ENCODE data around the gene TWIST2.

Gene TWIST2

DNA sequence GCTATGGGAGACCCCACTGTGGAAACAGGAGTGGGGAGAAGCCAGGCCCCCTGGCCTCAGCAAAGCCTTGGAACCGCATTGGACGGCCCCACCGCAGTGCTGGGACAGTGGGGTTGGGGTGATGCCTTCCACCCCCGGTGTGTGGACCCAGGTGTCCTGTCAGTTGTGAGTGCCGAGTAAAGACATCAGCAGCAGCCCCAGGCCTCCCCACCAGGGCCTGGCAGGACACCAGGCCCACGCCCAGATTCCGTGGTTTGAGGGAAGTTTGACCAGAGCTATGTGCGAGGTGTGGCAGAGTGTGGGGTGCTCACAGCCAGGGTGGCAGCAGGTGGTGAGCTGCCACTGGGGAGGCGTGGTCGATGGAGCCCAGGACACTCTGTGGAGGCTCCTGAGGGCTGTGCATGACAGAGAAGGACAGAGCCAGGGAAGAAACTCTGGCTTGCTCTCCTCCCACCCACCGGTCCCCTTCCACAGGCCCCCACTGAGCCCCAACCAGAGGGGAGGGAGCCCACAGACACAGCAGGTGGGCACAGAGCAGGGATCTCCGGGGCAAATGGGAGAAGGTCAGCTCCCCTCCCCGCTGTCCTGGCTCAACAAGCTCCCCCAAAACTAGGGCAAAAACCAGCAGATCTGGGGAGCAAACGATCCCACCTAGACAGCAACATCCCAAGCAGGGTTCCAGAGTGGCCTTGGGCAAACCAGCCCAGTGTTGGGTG is 69.1 kb downstream of the TWIST2 start:
- no peak for DNase-seq (ENCODE audit: low read depth in 2 of 2)

- DNase-seq (ENCODE audit: low read depth in 2 of 2), result no peak
These were observed 71.4 kb downstream of the TWIST2 start for GRCh38 chr2:238919307-238919706.

GRCh38 chr2:238920053-238920452 is 72.2 kb downstream of the TWIST2 start:
- DNase-seq (ENCODE audit: low read depth in 2 of 2), result no peak

- DNase-seq (ENCODE audit: low read depth in 2 of 2), result no peak
These were observed 72.7 kb downstream of the TWIST2 start for GRCh38 chr2:238920601-238921001.

DNA sequence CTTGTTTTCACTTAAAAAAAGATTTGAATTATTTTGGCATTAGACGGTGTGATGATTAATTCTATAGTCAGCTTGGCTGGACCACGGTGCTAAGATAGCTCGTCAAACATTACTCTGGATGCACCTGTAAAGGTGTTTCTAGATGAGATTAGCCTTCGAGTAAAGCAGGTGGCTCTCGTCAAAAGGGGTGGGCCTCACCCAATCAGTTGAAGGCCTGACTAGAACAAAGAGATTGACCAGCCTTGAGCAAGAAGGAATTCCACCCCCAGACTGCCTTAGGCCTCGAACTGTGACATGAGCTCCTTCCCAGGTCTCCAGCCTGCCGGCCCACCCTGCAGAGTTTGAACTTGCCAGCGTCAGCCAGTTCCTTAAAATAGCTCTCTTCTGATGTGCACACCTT is 73.4 kb downstream of the TWIST2 start:
- DNase-seq (ENCODE audit: low read depth in 2 of 2), result no peak

DNA sequence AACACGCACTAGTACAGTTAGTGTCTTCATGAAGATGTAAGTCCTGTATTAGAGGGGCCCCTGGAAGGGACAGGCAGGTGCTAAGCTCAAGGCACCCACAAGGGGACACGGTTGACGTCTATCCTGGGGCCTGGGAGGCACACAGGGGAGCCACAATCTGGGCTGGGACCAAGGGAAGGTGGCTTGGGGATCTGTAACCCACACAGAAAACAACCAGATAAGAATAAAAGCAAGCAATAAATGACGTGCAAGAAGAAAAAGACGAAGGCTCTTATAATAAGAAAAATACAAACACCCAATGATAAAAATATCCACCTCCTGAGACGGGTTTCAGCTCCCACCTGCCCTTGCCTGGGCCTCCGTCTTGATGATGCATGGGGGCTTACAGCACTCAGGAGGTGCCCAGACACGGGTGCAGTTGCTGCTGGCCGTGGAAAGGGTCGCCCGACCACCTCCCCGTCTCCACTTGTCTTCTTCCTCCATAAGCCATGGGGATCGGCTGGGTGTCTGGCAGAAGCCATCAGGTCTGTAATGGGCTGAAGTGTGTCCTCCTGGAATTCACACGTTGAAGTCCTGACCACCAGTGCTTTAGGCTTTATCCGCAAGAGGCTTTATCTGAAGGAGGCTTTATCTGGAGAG is 73.9 kb downstream of the TWIST2 start:
- no peak for DNase-seq (ENCODE audit: low read depth in 2 of 2)

DNA sequence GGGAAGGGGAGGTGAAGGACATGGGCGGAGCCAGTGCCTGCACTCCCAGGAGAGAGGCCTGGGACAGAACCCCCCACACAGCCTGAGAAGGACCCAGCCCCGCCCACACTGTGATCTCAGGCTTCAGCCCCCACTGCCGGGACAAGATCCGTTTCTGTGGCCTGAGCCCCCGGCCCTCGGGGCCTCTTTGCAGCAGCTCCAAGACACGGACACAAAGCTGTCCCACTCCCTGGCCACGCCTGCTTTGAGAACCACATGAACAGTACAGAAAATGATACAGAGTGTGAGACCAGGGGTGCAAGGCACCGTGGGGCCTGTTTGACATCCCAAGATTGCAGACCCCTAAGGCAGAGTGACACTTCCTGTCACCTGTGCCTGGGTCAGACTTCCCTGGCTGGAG is 74.5 kb downstream of the TWIST2 start:
- DNase-seq (ENCODE audit: low read depth in 2 of 2), result no peak

DNA sequence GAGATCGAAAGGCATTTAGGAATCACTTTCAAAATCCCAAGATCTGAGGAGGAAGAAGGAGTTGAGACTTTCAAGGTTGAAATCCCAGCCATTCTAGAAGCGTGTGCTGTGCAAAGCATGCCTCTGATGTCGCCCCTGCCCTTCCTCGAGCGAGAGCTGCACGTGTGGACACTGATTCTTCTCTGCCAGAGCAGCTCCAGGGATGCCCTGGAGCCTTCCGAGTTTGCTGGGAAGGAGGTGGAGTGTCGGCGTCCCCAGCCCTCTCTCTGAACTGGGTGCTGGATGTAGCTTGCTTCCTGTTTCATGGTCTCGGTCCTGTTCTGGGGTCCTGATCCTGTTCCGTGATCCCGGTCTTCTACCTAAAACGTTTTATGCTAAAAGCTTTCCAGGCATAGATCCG is 76.1 kb downstream of the TWIST2 start:
- DNase-seq (ENCODE audit: low read depth in 2 of 2), result no peak

DNA sequence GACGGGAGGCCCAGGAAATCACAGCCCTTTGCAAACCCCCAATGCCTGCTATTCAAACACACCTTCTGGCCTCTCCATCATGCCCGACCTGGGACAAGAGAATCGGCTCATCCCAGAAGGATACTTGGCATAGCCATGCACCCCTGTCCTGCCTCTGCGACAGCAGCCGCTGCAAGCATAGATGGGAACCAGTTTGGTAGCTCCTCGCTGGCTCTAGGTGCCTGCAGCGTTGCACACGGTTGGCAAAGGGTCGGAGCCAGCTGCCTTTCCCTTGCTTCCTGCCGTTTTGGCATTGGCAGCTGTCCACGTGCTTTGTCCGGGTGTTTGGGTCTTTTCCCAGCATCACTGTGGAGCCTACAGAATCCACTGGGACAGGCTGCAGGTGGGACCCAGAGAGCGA is 76.9 kb downstream of the TWIST2 start:
- DNase-seq (ENCODE audit: low read depth in 2 of 2), result no peak

- DNase-seq (ENCODE audit: low read depth in 2 of 2), result no peak
These were observed 77.4 kb downstream of the TWIST2 start for GRCh38 chr2:238925281-238925680.

- no peak for DNase-seq (ENCODE audit: low read depth in 2 of 2)
These were observed 78.1 kb downstream of the TWIST2 start for GRCh38 chr2:238925816-238926521.

DNA sequence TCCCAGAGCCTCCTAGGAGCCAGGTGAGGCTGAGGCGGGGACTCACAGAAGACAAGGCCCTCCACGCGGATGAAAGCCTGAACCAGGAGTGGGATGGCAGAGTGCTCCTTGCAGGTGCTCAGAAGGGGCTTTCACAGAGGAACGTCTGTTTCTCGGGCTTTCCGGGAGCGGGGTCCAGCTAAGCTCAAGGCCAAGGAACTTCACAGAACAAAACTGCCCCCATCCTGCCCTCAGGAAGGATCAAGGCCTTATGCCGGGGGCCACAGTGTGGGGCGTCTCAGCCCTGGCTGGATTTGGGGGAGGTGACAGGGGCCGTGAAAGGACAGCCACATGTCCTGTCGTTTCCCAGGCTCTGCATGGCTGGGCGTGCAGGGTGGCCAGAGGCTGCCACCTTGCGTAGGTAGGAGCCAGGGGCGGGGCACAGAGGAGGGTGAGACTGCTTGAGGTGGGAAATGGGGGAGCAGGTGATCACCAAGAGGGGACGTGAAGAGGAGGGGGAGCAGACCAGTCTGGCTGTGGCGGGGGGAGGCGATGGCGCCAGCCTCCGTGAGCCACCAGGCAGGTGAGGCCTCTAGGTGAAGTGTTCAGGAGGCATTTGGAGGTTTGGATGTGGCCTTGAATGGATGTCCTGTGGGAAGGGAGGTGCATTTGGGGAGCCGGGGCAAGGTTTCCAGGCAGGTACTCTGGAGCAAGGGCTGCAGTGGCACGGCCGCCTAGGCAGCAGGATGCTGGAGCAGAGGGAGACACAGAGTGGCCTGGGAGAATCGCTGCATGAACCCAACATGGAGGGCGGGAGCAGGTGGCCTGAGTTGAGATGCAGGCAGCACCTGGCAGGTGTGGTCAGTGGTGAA is 79.1 kb downstream of the TWIST2 start:
- DNase-seq (ENCODE audit: low read depth in 2 of 2), result no peak

- no peak for DNase-seq (ENCODE audit: low read depth in 2 of 2)
These were observed 80.0 kb downstream of the TWIST2 start for GRCh38 chr2:238927746-238928519.

- no peak for DNase-seq (ENCODE audit: low read depth in 2 of 2)
These were observed 80.8 kb downstream of the TWIST2 start for GRCh38 chr2:238928520-238929241.

GRCh38 chr2:238929242-238930081 is 81.6 kb downstream of the TWIST2 start:
- DNase-seq (ENCODE audit: low read depth in 2 of 2), result no peak

DNA sequence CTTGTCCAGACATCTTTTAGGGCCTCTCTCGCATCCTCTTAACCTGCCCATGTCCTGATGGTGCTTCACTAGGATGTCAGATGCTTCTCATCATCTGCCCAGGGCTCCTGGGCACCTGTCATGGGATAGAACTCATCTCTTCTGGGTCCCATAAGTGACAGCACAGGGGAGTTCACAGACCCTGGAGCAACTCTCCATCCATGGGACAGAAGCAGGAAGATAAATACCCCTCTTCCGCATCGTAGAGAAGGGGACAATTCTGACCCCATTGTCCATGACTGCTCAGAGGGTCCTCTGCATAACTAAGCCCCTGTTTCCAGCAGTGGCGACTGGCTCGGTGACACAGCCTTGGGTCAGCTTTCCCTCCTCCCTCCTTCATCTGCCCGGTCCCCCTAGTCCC is 82.3 kb downstream of the TWIST2 start:
- no peak for DNase-seq (ENCODE audit: low read depth in 2 of 2)

DNA sequence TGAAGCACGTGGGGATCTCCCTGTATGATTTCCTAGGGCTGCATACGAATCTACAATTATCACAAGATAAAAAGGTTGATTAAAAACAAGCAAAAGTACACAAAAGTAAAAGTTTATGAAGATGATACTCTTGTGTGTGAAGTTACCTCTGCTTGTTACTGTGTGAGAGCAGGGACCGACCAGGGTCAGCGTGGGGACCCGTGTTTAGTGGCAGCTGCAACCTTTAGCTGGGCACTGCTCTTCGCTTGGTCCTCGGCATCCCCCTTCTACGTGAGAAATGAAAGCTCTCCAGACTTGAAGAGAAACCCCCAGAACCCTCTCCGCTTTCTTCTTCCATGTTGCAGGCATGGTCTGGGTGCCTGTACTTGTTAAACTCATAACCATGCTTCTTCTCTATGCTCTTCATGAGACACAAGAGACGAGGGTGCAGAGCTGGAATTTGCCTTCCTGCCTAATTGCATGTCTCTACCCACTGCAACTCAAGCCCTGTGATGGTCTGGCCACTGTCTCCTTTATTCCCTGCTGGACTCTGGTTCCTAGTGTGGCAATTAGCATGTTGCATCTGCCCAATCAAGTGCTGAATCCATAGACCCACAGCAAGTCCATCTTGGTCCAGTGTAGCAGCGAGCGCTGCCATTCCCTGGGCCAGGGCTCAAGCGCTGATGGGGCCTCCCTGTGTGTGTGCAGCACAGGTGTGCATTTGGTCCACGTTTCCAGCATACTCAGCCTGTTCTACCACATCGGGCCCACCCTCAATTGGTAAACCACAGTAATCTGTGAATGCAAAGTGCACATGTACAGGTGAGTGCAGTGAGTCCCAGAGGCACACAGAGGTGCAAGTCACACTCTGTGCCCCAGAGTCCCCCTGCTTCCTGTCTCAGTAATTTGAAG is 88.5 kb downstream of the TWIST2 start:
- no peak for DNase-seq (ENCODE audit: low read depth in 2 of 2)

DNA sequence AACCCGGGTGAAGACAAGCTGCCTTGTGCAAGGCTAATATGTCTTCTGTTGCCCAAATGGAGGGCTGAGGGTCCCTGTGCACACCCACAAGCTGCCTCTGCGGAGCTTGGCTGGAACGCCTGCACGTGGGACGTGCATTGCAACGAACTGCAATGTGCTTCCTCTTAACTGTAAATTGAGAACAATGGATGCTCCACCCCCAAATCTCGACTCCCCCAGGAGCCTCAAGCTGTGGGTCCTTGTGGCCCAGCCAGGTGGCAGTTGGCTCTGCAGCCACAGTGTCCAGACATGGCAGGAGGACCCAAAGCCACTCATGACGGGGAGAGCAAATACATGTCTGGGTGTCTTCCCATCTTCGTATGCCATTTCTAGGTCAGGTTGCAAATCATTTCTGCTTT is 90.1 kb downstream of the TWIST2 start:
- no peak for DNase-seq (ENCODE audit: low read depth in 2 of 2)
